B cell (primary cell): ENCODE measurements around the gene CEP55.

Experiments used
- EZH2 ChIP-seq: IDR thresholded peaks from 2 replicates; pipeline ENCODE4 v1.6.1; 2012; ENCODE audit warnings: borderline replicate concordance, low read depth, mild to moderate bottlenecking, moderate library complexity, low read length; ENCODE audit not compliant: insufficient read depth, poor library complexity, severe bottlenecking
- TF ChIP-seq, protein P1 (sequence below): fragments of 200-600 bp; IDR thresholded peaks from one replicate; pipeline ENCODE4 v1.8.0; 2022; ENCODE audit warnings: antibody characterized with exemption, mild to moderate bottlenecking

GRCh38 chr10:93548376-93549071 lies 52.1 kb downstream of the CEP55 start:
- TF ChIP-seq, protein P1, sequence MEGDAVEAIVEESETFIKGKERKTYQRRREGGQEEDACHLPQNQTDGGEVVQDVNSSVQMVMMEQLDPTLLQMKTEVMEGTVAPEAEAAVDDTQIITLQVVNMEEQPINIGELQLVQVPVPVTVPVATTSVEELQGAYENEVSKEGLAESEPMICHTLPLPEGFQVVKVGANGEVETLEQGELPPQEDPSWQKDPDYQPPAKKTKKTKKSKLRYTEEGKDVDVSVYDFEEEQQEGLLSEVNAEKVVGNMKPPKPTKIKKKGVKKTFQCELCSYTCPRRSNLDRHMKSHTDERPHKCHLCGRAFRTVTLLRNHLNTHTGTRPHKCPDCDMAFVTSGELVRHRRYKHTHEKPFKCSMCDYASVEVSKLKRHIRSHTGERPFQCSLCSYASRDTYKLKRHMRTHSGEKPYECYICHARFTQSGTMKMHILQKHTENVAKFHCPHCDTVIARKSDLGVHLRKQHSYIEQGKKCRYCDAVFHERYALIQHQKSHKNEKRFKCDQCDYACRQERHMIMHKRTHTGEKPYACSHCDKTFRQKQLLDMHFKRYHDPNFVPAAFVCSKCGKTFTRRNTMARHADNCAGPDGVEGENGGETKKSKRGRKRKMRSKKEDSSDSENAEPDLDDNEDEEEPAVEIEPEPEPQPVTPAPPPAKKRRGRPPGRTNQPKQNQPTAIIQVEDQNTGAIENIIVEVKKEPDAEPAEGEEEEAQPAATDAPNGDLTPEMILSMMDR: no peak
- no peak for TF ChIP-seq EZH2
